Activated CD4-positive, alpha-beta memory T cell treated with anti-CD3 and anti-CD28 coated beads, Interleukin-2, amount 10 ng/mL, durations not matched to agents 7 days and 5 days (primary cell): ENCODE data around the gene ATP13A5. TPM values are rescaled to one million over a fixed set of nuclear protein-coding genes. Genes with fewer than 3 reads are reported as not detected.

Source experiments
- CTCF ChIA-PET: fragments of 350-600 bp; sonication (Branson Sonifier 250); formaldehyde crosslinking; loops from one replicate; lab custom pipeline; 2021; ENCODE audit warnings: antibody characterized with exemption, inconsistent platforms; lab: Charles Lee
- POLR2A ChIA-PET: fragments of 350-600 bp; sonication (Branson Sonifier 250); formaldehyde crosslinking; loops from one replicate; lab custom pipeline; 2021; ENCODE audit warnings: antibody characterized with exemption; lab: Charles Lee
- DNase-seq: peaks from one replicate; pipeline ENCODE4 v3.0.0-alpha.2; 2020
- H3K27ac Mint-ChIP-seq: one replicate; pipeline ENCODE4 v1.8.0; 2021; ENCODE audit warnings: mild to moderate bottlenecking, mixed read lengths
- H3K27me3 Mint-ChIP-seq: one replicate; pipeline ENCODE4 v1.8.0; 2021; ENCODE audit warnings: mixed read lengths
- H3K36me3 Mint-ChIP-seq: one replicate; pipeline ENCODE4 v1.8.0; 2021; ENCODE audit warnings: low read depth, mixed read lengths
- H3K4me1 Mint-ChIP-seq: one replicate; pipeline ENCODE4 v1.8.0; 2021; ENCODE audit warnings: mixed read lengths
- H3K4me3 Mint-ChIP-seq: one replicate; pipeline ENCODE4 v1.8.0; 2021; ENCODE audit warnings: mild to moderate bottlenecking, mixed read lengths
- H3K9me3 Mint-ChIP-seq: one replicate; pipeline ENCODE4 v1.8.0; 2021; ENCODE audit warnings: mixed read lengths
- total RNA-seq, 2 experiments: library from RNA; stranded (reverse); gene quantifications; one replicate each; pipeline ENCODE4 v1.2.3, GENCODE V29; 2021

Gene ATP13A5
- total RNA-seq, 2 experiments from 2014 or later = not detected

GRCh38 chr3:193271101-193271840 lies 107.3 kb downstream of the ATP13A5 start:
- DNase-seq = no peak
- no peaks in the 10 kb centered on the region for H3K36me3 Mint-ChIP-seq
- H3K4me3 Mint-ChIP-seq = no peak overlapping the region
- no peaks in the 10 kb centered on the region for H3K27me3 Mint-ChIP-seq
- ChIA-PET CTCF (no interaction called here), POLR2A (no interaction called here)
- H3K4me1 Mint-ChIP-seq = no peaks in the 10 kb centered on the region
- no peak overlapping the region for H3K27ac Mint-ChIP-seq
- H3K9me3 Mint-ChIP-seq = no peaks in the 10 kb centered on the region

DNA sequence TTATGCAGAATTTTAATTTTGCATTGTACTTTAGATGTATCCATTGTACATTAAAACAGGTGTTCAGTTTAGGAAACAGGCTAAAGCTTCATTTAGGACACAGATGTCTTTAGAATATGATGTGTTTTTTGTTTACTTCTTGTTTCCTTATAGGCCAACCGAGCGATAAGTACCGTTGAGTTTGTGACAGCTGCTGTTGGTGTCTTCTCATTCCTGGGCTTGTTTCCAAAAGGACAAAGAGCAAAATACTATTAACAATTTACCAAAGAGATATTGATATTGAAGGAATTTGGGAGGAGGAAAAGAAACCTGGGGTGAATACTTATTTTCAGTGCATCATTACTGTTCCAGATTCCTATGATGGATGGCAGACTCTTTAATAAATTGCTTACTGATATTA lies 108.1 kb downstream of the ATP13A5 start:
- H3K36me3 Mint-ChIP-seq = no peaks in the 10 kb centered on the region
- no peak overlapping the region for H3K4me3 Mint-ChIP-seq
- no peaks in the 10 kb centered on the region for H3K27me3 Mint-ChIP-seq
- DNase-seq = no peak
- ChIA-PET CTCF (no interaction called here), POLR2A (no interaction called here)
- no peak overlapping the region for H3K27ac Mint-ChIP-seq
- no peaks in the 10 kb centered on the region for H3K9me3 Mint-ChIP-seq
- no peaks in the 10 kb centered on the region for H3K4me1 Mint-ChIP-seq

- H3K27me3 Mint-ChIP-seq = no peaks in the 10 kb centered on the region
- no peaks in the 10 kb centered on the region for H3K9me3 Mint-ChIP-seq
- H3K36me3 Mint-ChIP-seq = no peaks in the 10 kb centered on the region
- H3K27ac Mint-ChIP-seq = no peak overlapping the region
- no peak overlapping the region for H3K4me3 Mint-ChIP-seq
- no peak for DNase-seq
- ChIA-PET POLR2A (no interaction called here), CTCF (no interaction called here)
- H3K4me1 Mint-ChIP-seq = no peaks in the 10 kb centered on the region
Observed at GRCh38 chr3:193269343-193270028, 109.1 kb downstream of the ATP13A5 start.

- Mint-ChIP-seq H3K4me1 (no peaks in the 10 kb centered on the region), H3K9me3 (no peaks in the 10 kb centered on the region)
- CTCF ChIA-PET = interaction anchor here (0.7 kb wide), 1 partner anchor 261 kb away, joined by 3 read pairs; no protein-coding TSS in a partner anchor
Observed at GRCh38 chr3:193262707-193263106, 115.8 kb downstream of the ATP13A5 start.

GRCh38 chr3:193261970-193262369 lies 116.6 kb downstream of the ATP13A5 start:
- POLR2A ChIA-PET = no interaction called here

More at GRCh38 chr3:193262707-193263106, 115.8 kb downstream of the ATP13A5 start:
- DNase-seq = no peak
- Mint-ChIP-seq H3K27me3 (no peaks in the 10 kb centered on the region), H3K27ac (no peak overlapping the region), H3K36me3 (no peaks in the 10 kb centered on the region), H3K4me3 (no peak overlapping the region)
- POLR2A ChIA-PET = no interaction called here

DNA sequence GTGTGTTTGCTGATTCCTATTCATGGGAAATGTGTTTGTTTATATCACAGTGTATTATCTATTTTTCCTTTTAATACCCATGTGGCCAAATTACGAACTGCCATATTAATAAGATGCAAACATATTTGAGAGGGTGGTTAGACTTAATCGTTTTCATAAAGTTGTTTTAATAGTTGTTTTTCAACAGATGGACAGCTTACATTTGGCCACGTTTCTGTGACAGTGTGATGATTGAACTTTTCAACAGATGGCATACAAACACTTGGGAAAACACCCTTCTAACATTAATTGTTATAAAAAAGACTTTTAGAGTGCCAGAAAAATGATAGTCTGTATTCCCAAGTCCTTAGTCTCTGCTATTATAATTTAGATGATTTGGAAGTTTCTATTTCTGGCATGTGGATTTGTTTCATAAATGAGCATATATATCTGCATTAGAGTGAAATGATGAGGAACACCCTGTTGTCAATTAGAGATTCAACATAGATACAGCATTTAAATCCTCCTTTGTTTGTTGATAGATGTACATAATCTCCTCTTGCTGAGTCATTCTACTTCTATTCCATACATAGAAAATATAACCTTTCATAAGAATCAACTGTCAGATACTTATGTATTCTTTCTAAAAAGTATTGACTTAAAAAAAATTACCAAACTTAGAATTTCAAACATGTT lies 124.4 kb downstream of the ATP13A5 start:
- ChIA-PET POLR2A (no interaction called here), CTCF (no interaction called here)
- H3K27ac Mint-ChIP-seq = no peak overlapping the region
- peaks cover 2% of the 10 kb centered on the region for H3K27me3 Mint-ChIP-seq
- no peaks in the 10 kb centered on the region for H3K4me1 Mint-ChIP-seq
- H3K4me3 Mint-ChIP-seq = no peak overlapping the region
- no peaks in the 10 kb centered on the region for H3K36me3 Mint-ChIP-seq
- H3K9me3 Mint-ChIP-seq = peaks cover 6% of the 10 kb centered on the region
- DNase-seq = no peak

More at GRCh38 chr3:193261970-193262369, 116.6 kb downstream of the ATP13A5 start:
- DNase-seq = no peak
- no peaks in the 10 kb centered on the region for H3K4me1 Mint-ChIP-seq
- no peak overlapping the region for H3K4me3 Mint-ChIP-seq
- no peaks in the 10 kb centered on the region for H3K36me3 Mint-ChIP-seq
- CTCF ChIA-PET = interaction anchor here (0.7 kb wide), 1 partner anchor 262 kb away, joined by 3 read pairs; no protein-coding TSS in a partner anchor
- no peaks in the 10 kb centered on the region for H3K27me3 Mint-ChIP-seq
- H3K9me3 Mint-ChIP-seq = no peaks in the 10 kb centered on the region
- H3K27ac Mint-ChIP-seq = no peak overlapping the region

GRCh38 chr3:193250492-193250891 lies 128.1 kb downstream of the ATP13A5 start:
- Mint-ChIP-seq H3K27ac (no peak overlapping the region), H3K4me3 (no peak overlapping the region), H3K27me3 (peaks cover under 1% of the 10 kb centered on the region), H3K36me3 (no peaks in the 10 kb centered on the region), H3K9me3 (peaks cover 13% of the 10 kb centered on the region), H3K4me1 (no peaks in the 10 kb centered on the region)
- CTCF ChIA-PET = no interaction called here
- DNase-seq = no peak
- POLR2A ChIA-PET = no interaction called here

GRCh38 chr3:193248848-193249468 lies 129.6 kb downstream of the ATP13A5 start:
- Mint-ChIP-seq H3K27ac (no peak overlapping the region), H3K4me1 (no peaks in the 10 kb centered on the region), H3K36me3 (no peaks in the 10 kb centered on the region), H3K4me3 (no peak overlapping the region), H3K9me3 (peaks cover 13% of the 10 kb centered on the region), H3K27me3 (no peaks in the 10 kb centered on the region)
- no peak for DNase-seq
- POLR2A ChIA-PET = no interaction called here
- CTCF ChIA-PET = no interaction called here

DNA sequence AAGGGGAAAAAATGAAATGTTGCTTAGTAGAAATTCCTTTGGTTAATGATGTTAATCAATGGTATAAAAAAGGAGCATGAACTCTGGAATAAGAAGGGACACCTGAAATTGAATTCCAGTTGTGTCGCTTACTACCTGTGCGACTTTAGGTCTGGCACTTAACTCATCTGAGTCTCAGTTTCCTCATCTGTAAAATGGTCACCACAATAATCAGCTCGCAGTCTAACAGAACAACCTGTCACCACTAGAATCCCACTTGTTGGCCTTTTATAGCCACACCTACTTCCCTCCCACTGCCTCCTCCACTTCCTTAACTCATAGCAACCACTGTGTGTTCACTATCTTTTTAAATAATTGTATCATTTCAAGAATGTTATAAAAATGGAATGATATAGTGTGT lies 135.0 kb downstream of the ATP13A5 start:
- no peak for DNase-seq
- POLR2A ChIA-PET = no interaction called here
- Mint-ChIP-seq H3K27me3 (peaks cover 31% of the 10 kb centered on the region), H3K36me3 (no peaks in the 10 kb centered on the region), H3K4me1 (peaks cover 3% of the 10 kb centered on the region), H3K27ac (no peak overlapping the region), H3K4me3 (no peak overlapping the region), H3K9me3 (peaks cover 2% of the 10 kb centered on the region)
- CTCF ChIA-PET = no interaction called here

DNA sequence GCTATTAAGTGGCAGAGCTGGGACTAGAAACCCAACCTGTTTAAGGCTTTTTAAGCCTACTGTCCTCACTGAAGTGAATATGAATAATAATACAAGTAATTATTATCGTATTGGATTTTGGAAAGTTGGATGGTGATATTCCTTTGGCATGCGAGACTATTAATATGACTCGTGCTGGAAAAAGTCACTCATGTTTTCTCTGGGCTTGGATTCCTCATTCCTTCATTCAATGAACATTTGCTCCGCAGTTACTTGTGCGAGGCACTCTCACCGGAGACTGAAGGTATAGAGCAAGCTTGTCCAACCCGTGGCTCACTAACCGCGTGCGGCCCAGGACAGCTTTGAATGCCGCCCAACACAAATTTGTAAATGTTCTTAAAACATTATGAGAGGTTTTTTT lies 136.8 kb downstream of the ATP13A5 start:
- DNase-seq = no peak
- H3K27me3 Mint-ChIP-seq = peaks cover 34% of the 10 kb centered on the region
- no peak overlapping the region for H3K27ac Mint-ChIP-seq
- no peak overlapping the region for H3K4me3 Mint-ChIP-seq
- ChIA-PET CTCF (no interaction called here), POLR2A (no interaction called here)
- peaks cover 3% of the 10 kb centered on the region for H3K4me1 Mint-ChIP-seq
- H3K9me3 Mint-ChIP-seq = no peaks in the 10 kb centered on the region
- H3K36me3 Mint-ChIP-seq = no peaks in the 10 kb centered on the region

GRCh38 chr3:193240850-193241706 lies 137.5 kb downstream of the ATP13A5 start, which contains the start of gene PLAAT1:
PLAAT1 (plus strand) TSS chr3:193241222; CDS start chr3:193255651, 14,429 bp downstream.
- Mint-ChIP-seq H3K36me3 (no peaks in the 10 kb centered on the region), H3K4me1 (peaks cover 3% of the 10 kb centered on the region), H3K27ac (no peak within 1 kb of the TSS), H3K27me3 (peaks cover 34% of the 10 kb centered on the region), H3K9me3 (no peaks in the 10 kb centered on the region), H3K4me3 (no peak within 1 kb of the TSS)
- ChIA-PET POLR2A (no interaction called here), CTCF (no interaction called here)
- no peak for DNase-seq

GRCh38 chr3:193240436-193240849 lies 138.1 kb downstream of the ATP13A5 start:
- peaks cover 34% of the 10 kb centered on the region for H3K27me3 Mint-ChIP-seq
- no peaks in the 10 kb centered on the region for H3K36me3 Mint-ChIP-seq
- no peak overlapping the region for H3K27ac Mint-ChIP-seq
- ChIA-PET POLR2A (no interaction called here), CTCF (no interaction called here)
- H3K9me3 Mint-ChIP-seq = no peaks in the 10 kb centered on the region
- no peak overlapping the region for H3K4me3 Mint-ChIP-seq
- peaks cover 3% of the 10 kb centered on the region for H3K4me1 Mint-ChIP-seq
- DNase-seq = no peak
